ENCODE measurements around the gene PPP1R16B.

GRCh38 chr20:38896009-38896594 is 90.6 kb downstream of the PPP1R16B start:
- no peak for TF ChIP-seq CTCF (IDR thresholded peaks at IDR 0.05)
- TF ChIP-seq EP300 (IDR thresholded peaks at IDR 0.05): no peak
- no peak for TF ChIP-seq POLR2A (IDR thresholded peaks at IDR 0.05)

Data from upper lobe of left lung (tissue), 4 donors.